GM19468 (cell line): Measurements from ENCODE around the gene TRAPPC1.

Experiments used
- ATAC-seq: cut with Tn5 transposase; IDR thresholded peaks from one replicate; pipeline ENCODE4 v1.9.1; 2021; ENCODE audit warnings: mild to moderate bottlenecking, moderate library complexity, moderate number of reproducible peaks; ENCODE audit not compliant: unreplicated experiment; ENCODE audit errors: extremely low read depth

The TRAPPC1 gene

DNA sequence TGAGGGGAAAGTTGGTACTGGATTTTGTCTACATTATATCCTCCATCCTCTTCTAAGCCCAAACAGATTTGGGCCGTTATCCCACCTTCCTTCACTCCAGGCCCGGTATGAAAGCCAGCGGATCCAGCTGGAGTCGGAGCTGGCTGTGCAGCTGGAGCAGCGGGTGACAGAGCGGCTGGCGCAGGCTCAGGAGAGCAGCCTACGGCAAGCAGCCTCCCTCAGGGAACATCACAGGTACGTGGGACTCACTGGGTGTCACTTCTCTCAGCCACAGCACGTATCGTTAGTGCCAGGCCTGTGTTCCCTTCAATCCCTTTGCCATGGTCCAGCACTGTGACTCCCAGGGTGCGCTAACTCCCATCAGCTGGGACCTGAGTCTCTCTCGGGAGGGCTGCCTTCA lies 11.5 kb upstream of the TRAPPC1 start:
- no peak for ATAC-seq

GRCh38 chr17:7940743-7941142 lies 9.0 kb upstream of the TRAPPC1 start:
- no peak for ATAC-seq

DNA sequence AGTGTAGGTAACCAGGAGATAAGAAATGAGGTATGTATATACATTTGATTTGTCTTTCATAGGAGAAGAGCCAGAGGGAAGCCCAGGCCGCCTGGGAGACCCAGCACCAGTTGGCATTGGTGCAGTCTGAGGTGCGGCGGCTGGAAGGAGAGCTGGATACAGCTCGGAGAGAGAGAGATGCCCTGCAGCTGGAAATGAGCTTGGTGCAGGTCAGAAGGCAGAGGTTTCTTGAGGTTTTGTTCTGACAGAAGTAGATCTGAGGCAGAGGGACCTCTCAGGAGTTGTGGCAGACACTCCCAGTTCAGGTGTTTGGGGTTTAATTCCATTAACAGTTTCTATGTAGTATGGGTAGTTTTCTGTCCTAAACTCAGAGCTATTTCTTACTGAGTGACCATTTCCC lies 8.3 kb upstream of the TRAPPC1 start:
- no peak for ATAC-seq

GRCh38 chr17:7935859-7936258 lies 4.1 kb upstream of the TRAPPC1 start:
- ATAC-seq = no peak

- ATAC-seq = no peak
These were observed 1.2 kb upstream of the TRAPPC1 start for GRCh38 chr17:7932949-7933348.

DNA sequence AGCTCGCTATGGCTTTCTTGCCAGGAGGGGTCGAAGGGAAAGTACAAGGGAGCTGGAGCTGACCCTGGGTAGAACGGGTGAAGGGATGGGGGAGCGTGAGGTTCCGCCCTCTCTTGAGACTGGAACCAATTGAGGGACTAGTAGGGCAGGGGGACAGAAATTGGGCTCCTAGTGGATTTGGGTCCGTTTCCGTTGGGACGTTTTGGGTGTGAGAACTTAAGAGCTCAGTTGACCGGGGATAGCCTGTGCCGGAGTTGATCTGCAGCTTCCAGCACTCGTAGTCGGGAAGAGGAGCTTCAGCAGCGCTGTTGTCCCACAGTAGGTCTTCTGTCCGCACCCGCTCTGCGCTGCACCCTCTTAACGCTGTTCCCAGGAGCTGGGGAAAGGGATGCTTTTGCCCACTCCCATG lies 741 bp upstream of the TRAPPC1 start:
- no peak for ATAC-seq

GRCh38 chr17:7930841-7931631 lies 710 bp downstream of the TRAPPC1 start:
- ATAC-seq = no peak

- no peak for ATAC-seq
These were observed 2.4 kb downstream of the TRAPPC1 start, which contains the start of gene KCNAB3 for GRCh38 chr17:7929158-7930023. Gene KCNAB3, minus strand, starts transcription at chr17:7929856. Its CDS starts 421 bp downstream, at chr17:7929435.

DNA sequence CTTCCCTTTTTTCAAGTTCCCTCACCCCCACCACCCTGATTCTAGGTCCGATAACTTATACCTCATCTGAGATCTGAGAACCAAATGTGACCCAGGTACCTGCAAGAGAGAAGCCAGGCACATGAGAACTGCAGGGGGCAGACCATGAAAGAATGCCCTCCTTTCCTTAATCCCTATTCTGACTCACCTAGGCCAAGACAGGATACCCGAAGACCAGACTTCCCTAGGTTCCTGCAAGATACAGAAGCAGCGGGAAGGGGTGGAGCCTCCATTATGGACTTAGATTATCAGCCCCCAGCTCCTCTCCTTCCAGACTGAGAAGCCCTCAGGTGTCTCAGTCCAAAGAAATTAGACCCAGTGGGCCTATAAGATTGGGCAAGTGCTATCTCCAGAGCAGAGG lies 4.2 kb downstream of the TRAPPC1 start:
- ATAC-seq = no peak

DNA sequence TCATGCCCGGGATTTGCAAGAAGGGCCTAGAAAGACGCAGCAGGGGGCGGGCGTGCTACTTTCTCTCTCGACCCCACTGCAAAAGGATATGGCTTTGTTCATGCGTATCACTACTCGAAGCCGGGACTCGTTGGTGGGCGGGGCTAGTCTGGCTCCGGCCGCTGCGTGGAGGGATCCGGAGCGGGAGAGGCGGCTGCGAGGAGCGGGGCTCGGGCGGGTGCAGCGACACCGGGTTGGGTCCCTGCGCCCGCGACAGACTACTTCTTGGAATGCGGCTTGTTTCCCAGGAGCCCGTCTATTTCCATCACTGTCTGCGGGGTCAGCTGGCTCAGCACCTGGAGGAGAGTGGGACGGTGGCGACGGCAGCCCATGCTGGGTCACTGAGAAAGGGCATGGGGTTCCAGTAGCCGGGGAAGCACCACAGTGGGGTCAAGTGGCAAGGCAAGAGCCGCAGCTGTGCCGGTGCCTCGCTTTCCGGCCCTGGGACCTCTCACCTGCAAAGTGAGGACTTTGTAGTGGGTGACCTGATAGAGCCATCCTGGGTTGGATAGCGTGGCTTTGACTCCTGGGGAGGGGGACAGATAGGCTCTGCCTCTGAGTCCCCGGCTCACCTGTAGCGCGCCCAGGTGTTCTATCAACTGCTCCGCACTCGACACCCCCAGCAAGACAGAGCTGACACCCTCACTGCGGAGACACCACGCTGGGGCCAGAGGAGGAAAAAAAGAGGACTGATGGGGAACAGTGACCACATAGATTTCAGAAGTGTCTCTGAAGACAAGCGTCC lies 8.7 kb downstream of the TRAPPC1 start:
- ATAC-seq = no peak

DNA sequence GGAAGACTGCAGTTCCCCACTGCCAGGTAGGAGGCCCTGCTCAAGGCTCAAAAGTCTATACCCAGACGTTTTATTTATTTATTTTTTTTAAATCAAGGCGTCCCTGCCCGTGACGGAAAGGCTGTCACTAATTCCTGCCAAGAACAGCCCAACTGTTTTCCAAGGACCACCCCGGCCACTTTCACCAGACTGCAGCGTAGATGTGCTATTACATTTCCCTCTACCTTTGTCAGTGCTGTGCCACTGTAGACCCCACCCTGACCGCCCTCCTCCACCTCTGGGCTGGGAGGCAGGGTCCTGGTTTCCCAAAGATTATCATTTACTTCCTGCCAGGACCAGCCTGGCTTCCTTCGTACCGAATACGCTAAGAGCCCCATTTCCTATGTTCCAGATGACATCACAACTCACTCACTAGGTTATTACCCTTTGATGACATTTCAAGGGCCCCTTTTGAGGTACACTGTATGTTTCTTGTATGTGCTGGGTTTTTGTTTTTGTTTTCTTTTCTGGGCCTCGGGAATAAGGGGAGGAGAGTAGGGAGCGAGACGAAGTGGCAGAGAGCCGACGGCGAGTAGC lies 9.4 kb downstream of the TRAPPC1 start:
- ATAC-seq = no peak

DNA sequence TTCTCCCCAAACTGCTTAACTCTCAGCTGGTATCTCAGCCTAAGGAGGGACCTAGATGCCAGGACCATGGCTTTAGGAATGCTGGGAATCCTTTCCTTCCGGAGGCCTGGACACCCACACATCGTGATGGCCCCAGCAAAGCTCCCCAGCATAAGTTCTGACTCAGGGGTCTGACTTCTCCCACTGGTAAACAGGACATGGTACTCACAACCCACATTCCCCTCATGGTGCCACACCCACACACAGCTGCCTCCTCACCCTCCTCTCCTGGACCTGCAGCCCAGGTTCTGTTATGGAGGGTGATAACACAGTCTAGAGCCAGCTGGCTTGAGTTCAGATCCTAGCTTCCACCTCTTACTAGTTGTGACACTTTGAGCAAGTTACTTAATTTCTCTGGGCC lies 14.9 kb downstream of the TRAPPC1 start:
- no peak for ATAC-seq

DNA sequence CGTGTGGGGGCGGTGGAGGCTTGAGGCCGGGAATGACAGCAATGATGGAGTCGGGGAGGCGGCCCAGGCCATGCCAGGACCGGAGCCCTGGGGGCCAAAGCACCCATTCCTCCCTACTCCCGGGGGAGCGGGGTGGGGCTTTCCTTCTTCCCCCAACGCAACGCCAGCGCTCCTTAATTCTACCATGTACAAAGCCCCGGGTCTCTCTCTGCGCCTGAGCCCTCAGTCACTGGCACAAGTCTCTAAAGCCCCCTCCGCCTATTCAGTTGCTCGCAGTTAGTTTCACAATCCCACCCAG lies 15.4 kb downstream of the TRAPPC1 start:
- ATAC-seq = no peak

GRCh38 chr17:7915611-7916384 lies 15.9 kb downstream of the TRAPPC1 start, which contains the start of gene RNF227:
Gene RNF227, minus strand, starts transcription at chr17:7916289. Its CDS starts 94 bp downstream, at chr17:7916195.
- ATAC-seq = no peak

DNA sequence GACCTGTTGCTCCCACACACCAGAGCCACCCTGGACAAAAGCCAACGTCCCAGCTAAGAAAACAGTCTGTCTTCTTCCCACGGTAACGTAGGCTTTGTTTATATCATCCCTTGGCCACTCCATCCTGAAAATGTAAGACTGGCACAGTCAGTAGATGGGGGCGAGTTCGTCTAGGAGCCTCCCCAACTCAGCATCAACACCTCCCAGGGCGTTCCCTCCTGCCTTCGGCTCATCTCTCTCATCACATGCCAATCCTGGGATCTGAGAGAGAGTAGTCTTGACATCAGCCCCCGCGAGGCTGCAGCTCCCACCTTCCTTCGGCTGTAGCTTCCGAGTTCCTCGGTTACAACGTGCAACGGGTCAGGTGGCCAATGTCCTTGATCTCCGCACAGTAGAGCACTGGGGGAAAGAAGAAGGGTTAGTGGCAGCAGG lies 16.6 kb downstream of the TRAPPC1 start:
- no peak for ATAC-seq

GRCh38 chr17:7912927-7913524 lies 18.7 kb downstream of the TRAPPC1 start:
- ATAC-seq = no peak

- ATAC-seq = no peak
These were observed 20.6 kb downstream of the TRAPPC1 start for GRCh38 chr17:7911116-7911515.

DNA sequence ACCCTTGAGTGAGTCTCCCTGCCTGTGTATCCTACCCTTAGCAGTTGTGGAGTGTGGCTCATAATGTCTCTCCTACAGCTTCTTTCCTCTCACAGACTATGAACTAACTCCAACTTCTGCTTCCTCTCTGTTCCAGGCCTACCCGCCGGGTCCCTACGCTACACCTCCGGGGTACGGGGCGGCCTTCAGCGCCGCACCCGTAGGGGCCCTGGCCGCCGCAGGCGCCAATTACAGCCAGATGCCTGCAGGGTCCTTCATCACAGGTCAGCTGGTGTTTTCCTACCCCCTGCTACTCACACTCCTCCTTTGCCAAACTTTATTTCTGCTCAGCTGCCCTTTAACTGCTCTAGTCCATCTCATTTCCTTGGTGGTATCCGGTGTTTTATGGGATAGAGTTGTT lies 21.0 kb downstream of the TRAPPC1 start:
- ATAC-seq = no peak

DNA sequence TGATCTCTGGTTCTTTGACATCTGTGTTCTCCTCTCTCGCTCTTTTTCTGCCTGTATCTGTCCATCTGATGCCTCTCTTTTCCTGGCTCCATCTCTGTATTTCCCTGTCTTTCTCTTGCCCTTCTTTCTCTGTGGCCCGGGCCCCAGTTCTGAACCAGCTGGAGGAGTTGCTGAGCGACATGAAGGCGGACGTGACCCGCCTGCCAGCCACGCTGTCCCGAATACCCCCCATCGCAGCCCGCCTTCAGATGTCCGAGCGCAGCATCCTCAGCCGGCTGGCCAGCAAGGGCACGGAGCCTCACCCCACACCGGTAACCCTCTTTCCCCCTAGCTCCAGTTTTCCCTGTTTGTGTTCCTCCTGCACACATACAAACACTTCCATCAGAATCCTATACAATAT lies 21.5 kb downstream of the TRAPPC1 start:
- ATAC-seq = no peak
